LNCaP clone FGC (cell line): ENCODE results near the gene CREG1.
"Not testable (repeated sequence)": the region's sequence is repeated elsewhere in the genome, so short reads cannot be mapped to it uniquely, and the experiment has no call there.

Experiments
- DNase-seq: peaks from one replicate; pipeline ENCODE4 v3.0.0-alpha.2; 2011; ENCODE audit warnings: low read depth
- H3K4me3 ChIP-seq: 2 replicates; pipeline ENCODE4 v1.5.1; 2011; ENCODE audit warnings: mild to moderate bottlenecking, low read depth, low read length, control low read depth
- CTCF ChIP-seq: IDR thresholded peaks from 2 replicates; pipeline ENCODE4 v1.5.1; 2012; ENCODE audit warnings: mild to moderate bottlenecking; ENCODE audit not compliant: control insufficient read depth, insufficient read depth; ENCODE audit errors: extremely low read depth

The CREG1 gene

GRCh38 chr1:167565922-167566321 lies 12.4 kb upstream of the CREG1 start:
- H3K4me3 ChIP-seq, result no peak overlapping the region
- no peak for TF ChIP-seq CTCF
- DNase-seq, result no peak

DNA sequence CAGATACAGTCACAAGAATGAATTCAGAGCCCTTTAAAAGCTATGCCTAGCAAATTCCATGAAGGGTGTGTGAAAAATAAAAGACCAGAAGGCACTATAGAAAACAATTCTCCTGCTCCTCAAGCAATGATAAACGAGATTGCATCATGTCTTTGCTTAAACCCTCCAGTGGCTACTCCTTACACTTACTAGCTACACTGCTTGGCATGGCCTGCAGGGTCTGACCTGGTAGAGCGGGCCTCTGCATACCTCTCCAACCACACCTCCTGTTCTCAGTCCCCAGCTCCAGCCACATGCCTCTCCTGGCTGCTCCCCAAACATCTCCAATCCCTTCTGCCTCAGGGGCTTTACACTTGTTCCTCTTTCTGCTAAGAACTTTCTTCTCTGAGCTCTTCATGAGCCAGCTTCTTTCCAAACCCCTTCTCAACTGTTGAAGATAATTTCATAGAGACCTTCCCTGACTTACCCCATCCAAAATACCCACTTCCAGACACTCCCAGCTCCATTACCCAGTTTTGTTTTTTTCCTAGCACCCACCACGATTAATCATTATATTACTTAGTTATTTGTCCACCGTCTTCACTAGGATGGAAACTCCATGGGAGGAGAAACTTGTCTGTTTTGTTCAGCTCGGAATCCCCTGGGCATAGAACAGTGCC lies 11.2 kb upstream of the CREG1 start:
- H3K4me3 ChIP-seq, result no peak overlapping the region
- DNase-seq, result no peak
- no peak for TF ChIP-seq CTCF

- no peak overlapping the region for H3K4me3 ChIP-seq
- no peak for DNase-seq
- no peak for TF ChIP-seq CTCF
Measured at GRCh38 chr1:167563579-167564246, 10.2 kb upstream of the CREG1 start.

- DNase-seq, result no peak
- no peak for TF ChIP-seq CTCF
- no peak overlapping the region for H3K4me3 ChIP-seq
Measured at GRCh38 chr1:167562702-167563101, 9.1 kb upstream of the CREG1 start.

- no peak for TF ChIP-seq CTCF
- H3K4me3 ChIP-seq, result no peak overlapping the region
- DNase-seq, result no peak
Measured at GRCh38 chr1:167561753-167562152, 8.2 kb upstream of the CREG1 start.

- H3K4me3 ChIP-seq, result no peak overlapping the region
- TF ChIP-seq CTCF, result peak; percentile 88
- DNase-seq, result peak; percentile 51
Measured at GRCh38 chr1:167555971-167556714, 2.6 kb upstream of the CREG1 start.

DNA sequence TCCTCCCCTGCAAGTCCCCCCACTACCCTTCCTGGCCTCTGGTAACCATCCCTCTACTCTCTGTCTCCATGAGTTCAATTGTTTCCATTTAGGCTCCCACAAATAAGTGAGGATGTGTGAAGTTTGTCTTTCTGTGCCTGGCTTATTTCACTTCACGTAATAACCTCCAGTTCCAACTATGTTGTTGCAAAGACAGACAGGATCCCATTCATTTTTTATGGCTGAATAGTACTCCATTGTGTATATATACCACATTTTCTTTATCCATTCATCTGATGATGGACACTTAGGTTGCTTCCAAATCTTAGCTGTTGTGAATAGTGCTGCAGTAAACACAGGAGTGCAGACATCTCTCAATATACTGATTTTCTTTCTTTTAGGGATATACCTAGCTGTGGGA lies 1.5 kb upstream of the CREG1 start:
- not testable (repeated sequence) for DNase-seq, H3K4me3 ChIP-seq
